Stomach (tissue), 9 donors: ENCODE measurements around the gene MRPS18C. TPM values are rescaled to one million over a fixed set of nuclear protein-coding genes. Genes with fewer than 3 reads are reported as not detected.

Experiments used
- DNase-seq, 2 donors: peaks; one replicate each; pipeline versions ENCODE4 v3.0.0 to v3.0.0-alpha.2; 2013 to 2019
- H3K27ac ChIP-seq, 5 donors: fragments of 200-600 bp in 4 of 5; sonication (generic) in 4 of 5; one replicate each; pipeline ENCODE4 v1.5.1; 2013 to 2019; ENCODE audit warnings: mild to moderate bottlenecking in 1 of 5, moderate library complexity in 1 of 5
- H3K27me3 ChIP-seq, 3 donors: fragments of 200-600 bp; sonication (generic); one replicate each; pipeline ENCODE4 v1.5.1; 2017 to 2019; ENCODE audit warnings: mixed run types in 1 of 3
- H3K36me3 ChIP-seq, 4 donors: fragments of 200-600 bp; sonication (generic); 1 replicate in 3 of 4; 2 replicates in 1 of 4; pipeline ENCODE4 v1.5.1; 2016 to 2019
- H3K4me1 ChIP-seq, 4 donors: fragments of 200-600 bp; sonication (generic); one replicate each; pipeline ENCODE4 v1.5.1; 2016 to 2019
- H3K4me3 ChIP-seq, 4 donors: fragments of 200-600 bp; sonication (generic) in 3 of 4; one replicate each; pipeline ENCODE4 v1.5.1; 2016 to 2019; ENCODE audit warnings: mild to moderate bottlenecking in 1 of 4
- H3K9me3 ChIP-seq, 4 donors: fragments of 200-600 bp; sonication (generic); one replicate each; pipeline ENCODE4 v1.5.1; 2016 to 2019
- EP300 ChIP-seq: sonication (generic); formaldehyde crosslinking; IDR thresholded peaks from one replicate; pipeline ENCODE4 v1.6.1; 2017; ENCODE audit warnings: antibody characterized with exemption
- POLR2A ChIP-seq, 4 donors: fragments of 450-650 bp; IDR thresholded peaks; one replicate each; pipeline ENCODE4 v1.6.1; 2016; ENCODE audit warnings: antibody characterized with exemption in 4 of 4, control low read depth in 2 of 4, mild to moderate bottlenecking in 1 of 4, moderate library complexity in 1 of 4
- POLR2AphosphoS5 ChIP-seq, 3 donors: sonication (generic); formaldehyde crosslinking; IDR thresholded peaks; one replicate each; pipeline ENCODE4 v1.6.1; 2016; ENCODE audit warnings: antibody characterized with exemption in 3 of 3
- whole genome bisulfite sequencing, 5 donors: extraction: QIAGEN DNeasy Blood & Tissue Kit in 3 of 5; methylation state at CpG; one replicate each; pipeline versions ENCODE4 v1.1.5 to v1.1.7; 2013 to 2018; 5-methylcytosine and 5-hydroxymethylcytosine counted together
- intact Hi-C: fragments of 100-400 bp; cut with DNase I; formaldehyde crosslinking; loops from one replicate; pipeline ENCODE4 v1.15.1; 2023; ENCODE audit warnings: low total_unique reads
- polyA plus RNA-seq, 3 donors: library from polyadenylated mRNA; stranded (reverse); fragments of 200-250 nt; gene quantifications; one replicate each; pipeline ENCODE4 v1.2.3, GENCODE V29; 2013
- total RNA-seq, 5 donors: library from RNA; depleted of rRNA; stranded (reverse); fragments of >200 nt; gene quantifications; one replicate each; pipeline versions ENCODE4 v1.1.0 to v1.2.3, GENCODE V29; 2014 to 2016
- TF ChIP-seq, protein P1 (sequence below), 7 experiments: fragments of 450-650 bp in 4 of 7; fragments of 200-600 bp in 3 of 7; sonication (generic) in 3 of 7; IDR thresholded peaks; one replicate each; pipeline ENCODE4 v1.5.1; 2016 to 2019; ENCODE audit warnings: antibody characterized with exemption in 7 of 7, control low read depth in 2 of 7, mild to moderate bottlenecking in 1 of 7
- donor health status: healthy with polysubstance abuse.
- donor health status: Bipolar disorder and iron deficiency.
- donor health status: healthy.

MRPS18C gene
- total and polyA plus RNA-seq, 8 donors: 4.3 to 63.6 (median 25.0) TPM

DNA sequence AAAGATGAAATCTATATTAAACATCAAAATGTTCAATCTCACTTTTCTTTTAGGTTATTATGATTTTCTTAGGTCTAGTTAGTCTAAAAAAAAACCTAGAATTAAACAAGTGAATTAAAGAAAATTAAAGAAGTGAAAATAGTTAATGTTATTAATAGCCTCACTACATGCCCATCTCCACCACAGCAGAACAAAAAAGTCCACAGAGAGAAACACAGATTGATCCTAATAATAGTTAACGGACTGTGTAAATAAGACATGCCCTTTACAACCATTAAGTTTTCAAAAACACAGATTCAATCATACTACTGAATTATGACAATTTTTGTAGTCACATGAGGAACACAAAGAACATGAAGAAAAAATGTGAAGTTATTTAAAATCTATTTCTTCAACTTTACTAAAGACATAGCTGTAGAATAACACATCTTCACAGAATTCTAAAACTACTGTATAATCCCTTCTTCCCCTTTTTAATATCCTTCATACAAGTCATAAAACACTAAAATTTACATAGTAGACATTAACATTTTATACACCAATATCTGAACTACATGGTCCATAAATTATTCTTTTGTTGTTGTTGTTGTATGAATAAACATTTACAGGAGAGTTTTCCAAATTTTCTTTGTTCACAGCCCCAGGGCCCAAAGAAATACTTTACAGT, 15.6 kb upstream of the MRPS18C start:
- intact Hi-C loops: no loop called here
- no peak overlapping the region for H3K27ac ChIP-seq
- H3K9me3 ChIP-seq: no peaks in the 10 kb centered on the region
- TF ChIP-seq POLR2A (IDR thresholded peaks at IDR 0.05) (no peak), EP300 (no peak), POLR2AphosphoS5 (IDR thresholded peaks at IDR 0.05) (no peak)
- TF ChIP-seq, protein P1, sequence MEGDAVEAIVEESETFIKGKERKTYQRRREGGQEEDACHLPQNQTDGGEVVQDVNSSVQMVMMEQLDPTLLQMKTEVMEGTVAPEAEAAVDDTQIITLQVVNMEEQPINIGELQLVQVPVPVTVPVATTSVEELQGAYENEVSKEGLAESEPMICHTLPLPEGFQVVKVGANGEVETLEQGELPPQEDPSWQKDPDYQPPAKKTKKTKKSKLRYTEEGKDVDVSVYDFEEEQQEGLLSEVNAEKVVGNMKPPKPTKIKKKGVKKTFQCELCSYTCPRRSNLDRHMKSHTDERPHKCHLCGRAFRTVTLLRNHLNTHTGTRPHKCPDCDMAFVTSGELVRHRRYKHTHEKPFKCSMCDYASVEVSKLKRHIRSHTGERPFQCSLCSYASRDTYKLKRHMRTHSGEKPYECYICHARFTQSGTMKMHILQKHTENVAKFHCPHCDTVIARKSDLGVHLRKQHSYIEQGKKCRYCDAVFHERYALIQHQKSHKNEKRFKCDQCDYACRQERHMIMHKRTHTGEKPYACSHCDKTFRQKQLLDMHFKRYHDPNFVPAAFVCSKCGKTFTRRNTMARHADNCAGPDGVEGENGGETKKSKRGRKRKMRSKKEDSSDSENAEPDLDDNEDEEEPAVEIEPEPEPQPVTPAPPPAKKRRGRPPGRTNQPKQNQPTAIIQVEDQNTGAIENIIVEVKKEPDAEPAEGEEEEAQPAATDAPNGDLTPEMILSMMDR (IDR thresholded peaks at IDR 0.05): no peak
- peaks cover 33 to 91% (median 87%) of the 10 kb centered on the region in 4 donors for H3K36me3 ChIP-seq
- no peaks in the 10 kb centered on the region for H3K27me3 ChIP-seq
- no peak for DNase-seq
- H3K4me1 ChIP-seq: no peaks in the 10 kb centered on the region
- H3K4me3 ChIP-seq: no peak overlapping the region
- WGBS, 5 donors: 73 to 84% (median 77%) methylated on average over 1 of the region's 1 CpG

DNA sequence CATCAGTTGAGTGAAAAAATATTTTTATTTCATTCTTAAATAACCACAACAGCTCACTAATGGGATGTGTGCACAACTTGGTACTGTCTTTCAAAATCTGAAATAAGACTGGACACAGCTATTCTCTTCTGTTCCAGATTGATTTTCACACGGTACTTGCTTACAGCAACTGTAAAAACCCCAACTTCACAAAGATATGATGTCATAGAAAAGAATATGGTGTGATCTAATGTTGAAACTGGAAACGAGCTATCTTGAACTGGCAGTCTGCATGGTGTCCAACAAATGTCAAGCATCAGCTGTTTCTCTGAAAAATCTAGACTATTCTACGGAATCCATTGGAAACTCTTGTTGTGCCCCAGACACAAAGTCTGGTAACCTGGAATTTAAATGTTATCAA, 15.0 kb upstream of the MRPS18C start:
- intact Hi-C loops: no loop called here
- Histone ChIP-seq H3K36me3 (peaks cover 33 to 94% (median 92%) of the 10 kb centered on the region in 4 donors), H3K4me1 (no peaks in the 10 kb centered on the region), H3K27ac (no peak overlapping the region), H3K9me3 (no peaks in the 10 kb centered on the region), H3K27me3 (no peaks in the 10 kb centered on the region), H3K4me3 (no peak overlapping the region)
- no peak for DNase-seq
- TF ChIP-seq, protein P1 (IDR thresholded peaks at IDR 0.05): no peak
- TF ChIP-seq EP300 (no peak), POLR2AphosphoS5 (IDR thresholded peaks at IDR 0.05) (no peak), POLR2A (IDR thresholded peaks at IDR 0.05) (no peak)
- WGBS, 5 donors: 77 to 83% (median 80%) methylated on average over 3 of the region's 3 CpGs

DNA sequence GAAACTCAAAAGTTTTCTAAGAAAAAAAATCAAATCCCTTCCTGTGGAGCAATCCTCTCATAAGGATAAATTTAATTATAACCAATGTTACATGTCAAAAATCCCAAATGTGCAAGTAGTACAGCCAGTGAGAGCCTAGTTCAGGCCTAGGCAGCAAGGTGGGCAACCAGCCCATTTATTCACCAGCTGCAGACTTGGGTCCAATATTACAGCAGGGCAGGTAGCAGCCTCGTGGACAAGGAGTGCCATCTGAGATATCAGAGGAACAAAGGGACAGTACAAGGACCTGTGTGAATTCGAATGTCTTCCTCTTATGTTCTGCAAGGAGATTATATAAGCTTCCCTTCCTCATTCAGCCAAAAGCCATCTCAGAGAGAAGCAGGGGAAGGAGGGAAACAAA, 6.8 kb upstream of the MRPS18C start:
- TF ChIP-seq POLR2AphosphoS5 (IDR thresholded peaks at IDR 0.05): no peak
- no peak for TF ChIP-seq POLR2A (IDR thresholded peaks at IDR 0.05)
- TF ChIP-seq, protein P1 (IDR thresholded peaks at IDR 0.05): no peak
- TF ChIP-seq EP300: no peak
- Histone ChIP-seq H3K27me3 (no peaks in the 10 kb centered on the region), H3K4me1 (peaks cover 1 to 11% (median 6%) of the 10 kb centered on the region in 4 donors), H3K27ac (no peak overlapping the region), H3K4me3 (no peak overlapping the region), H3K9me3 (no peaks in the 10 kb centered on the region), H3K36me3 (peaks cover 1 to 67% (median 50%) of the 10 kb centered on the region in 4 donors)
- no peak for DNase-seq
- intact Hi-C loops: no loop called here
- 38 to 74% (median 67%) methylated on average over 2 of the region's 2 CpGs for WGBS, 5 donors

DNA sequence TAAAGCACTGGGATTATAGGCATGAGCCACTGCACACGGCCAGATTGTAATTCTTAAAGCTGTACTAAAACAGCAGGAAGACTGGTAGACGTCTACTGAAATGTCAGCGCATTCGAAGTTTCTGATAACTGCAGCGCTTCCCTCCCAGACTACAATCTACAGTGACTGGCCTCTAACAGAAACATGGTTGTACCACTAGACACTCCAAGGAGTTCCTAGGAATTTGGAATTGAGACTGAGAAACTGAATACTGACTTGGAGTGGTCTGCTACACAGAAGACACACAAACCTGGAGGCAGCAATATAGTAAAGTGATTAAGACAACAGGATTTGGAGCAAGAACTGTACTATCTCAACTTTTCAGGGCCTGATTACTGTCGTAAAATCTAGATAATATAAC, 1.2 kb upstream of the MRPS18C start:
- Histone ChIP-seq H3K27ac (peak overlapping the region in 4 of 5 donors; percentile 96 to 99 (median 98)), H3K36me3 (peaks cover under 1 to 54% (median 47%) of the 10 kb centered on the region in 4 donors), H3K27me3 (no peaks in the 10 kb centered on the region), H3K4me3 (peak overlapping the region; percentile 65 to 79 (median 72)), H3K9me3 (no peaks in the 10 kb centered on the region), H3K4me1 (peaks cover 7 to 45% (median 34%) of the 10 kb centered on the region in 4 donors)
- peak in 1 of 2 donors; percentile 29 for DNase-seq
- intact Hi-C loops: no loop called here
- TF ChIP-seq POLR2A (IDR thresholded peaks at IDR 0.05) (no peak), EP300 (no peak)
- TF ChIP-seq, protein P1 (IDR thresholded peaks at IDR 0.05): no peak
- 7 to 21% (median 13%) methylated on average over 6 of the region's 6 CpGs for WGBS, 5 donors
